Peyer's patch (tissue), 4 donors: Measurements from ENCODE around the gene ENO1.

Experiments
- POLR2A ChIP-seq, 2 donors: fragments of 450-650 bp; IDR thresholded peaks; one replicate each; pipeline ENCODE4 v1.5.1; 2017; ENCODE audit warnings: antibody characterized with exemption in 2 of 2, mild to moderate bottlenecking in 2 of 2, moderate library complexity in 2 of 2
- TF ChIP-seq, protein P1 (sequence below), 6 experiments: fragments of 450-650 bp in 4 of 6; fragments of 200-600 bp in 2 of 6; sonication (generic) in 1 of 6; IDR thresholded peaks; one replicate each; pipeline ENCODE4 v1.5.1; 2017 to 2019; ENCODE audit warnings: antibody characterized with exemption in 6 of 6, mild to moderate bottlenecking in 3 of 6, moderate library complexity in 1 of 6

DNA sequence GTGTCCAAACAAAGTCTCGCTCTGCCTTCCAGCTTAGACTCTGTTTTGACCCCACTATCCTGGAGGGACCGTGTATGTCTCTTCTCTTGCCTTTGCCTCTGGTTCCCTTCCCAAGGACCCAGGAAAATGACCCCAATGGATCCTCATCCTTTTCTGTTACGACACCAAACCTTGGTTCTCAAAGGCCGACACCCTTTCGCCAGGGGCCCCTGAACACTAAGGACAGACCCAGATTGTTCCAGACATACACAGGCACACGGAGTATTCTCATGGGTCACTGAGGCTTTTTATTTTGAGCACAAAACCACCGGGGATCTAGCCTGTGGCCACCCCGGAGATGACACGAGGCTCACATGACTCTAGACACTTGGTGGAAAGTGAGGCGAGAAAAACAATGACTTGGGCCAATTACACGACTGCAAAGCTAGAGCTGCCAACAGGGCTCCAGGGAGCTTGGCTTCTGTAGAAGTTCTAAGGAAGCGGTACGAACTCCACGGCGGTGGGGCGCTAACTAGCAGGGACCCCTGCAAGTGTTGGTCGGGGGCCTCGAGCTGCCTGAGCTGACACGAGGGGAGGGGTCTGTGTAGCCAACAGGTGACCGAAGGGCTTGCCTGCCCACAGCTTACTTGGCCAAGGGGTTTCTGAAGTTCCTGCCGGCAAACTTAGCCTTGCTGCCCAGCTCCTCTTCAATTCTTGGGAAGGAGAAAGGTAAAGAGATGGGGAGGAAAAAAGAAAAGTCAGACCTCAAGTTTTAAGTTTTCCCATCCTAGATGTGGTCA, 17.6 kb downstream of the ENO1 start:
- TF ChIP-seq, protein P1, sequence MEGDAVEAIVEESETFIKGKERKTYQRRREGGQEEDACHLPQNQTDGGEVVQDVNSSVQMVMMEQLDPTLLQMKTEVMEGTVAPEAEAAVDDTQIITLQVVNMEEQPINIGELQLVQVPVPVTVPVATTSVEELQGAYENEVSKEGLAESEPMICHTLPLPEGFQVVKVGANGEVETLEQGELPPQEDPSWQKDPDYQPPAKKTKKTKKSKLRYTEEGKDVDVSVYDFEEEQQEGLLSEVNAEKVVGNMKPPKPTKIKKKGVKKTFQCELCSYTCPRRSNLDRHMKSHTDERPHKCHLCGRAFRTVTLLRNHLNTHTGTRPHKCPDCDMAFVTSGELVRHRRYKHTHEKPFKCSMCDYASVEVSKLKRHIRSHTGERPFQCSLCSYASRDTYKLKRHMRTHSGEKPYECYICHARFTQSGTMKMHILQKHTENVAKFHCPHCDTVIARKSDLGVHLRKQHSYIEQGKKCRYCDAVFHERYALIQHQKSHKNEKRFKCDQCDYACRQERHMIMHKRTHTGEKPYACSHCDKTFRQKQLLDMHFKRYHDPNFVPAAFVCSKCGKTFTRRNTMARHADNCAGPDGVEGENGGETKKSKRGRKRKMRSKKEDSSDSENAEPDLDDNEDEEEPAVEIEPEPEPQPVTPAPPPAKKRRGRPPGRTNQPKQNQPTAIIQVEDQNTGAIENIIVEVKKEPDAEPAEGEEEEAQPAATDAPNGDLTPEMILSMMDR (IDR thresholded peaks at IDR 0.05) = no peak
- no peak for TF ChIP-seq POLR2A (IDR thresholded peaks at IDR 0.05)
